ENCODE measurements around the gene SLC35B2. TPM values are rescaled to one million over a fixed set of nuclear protein-coding genes. Genes with fewer than 3 reads are reported as not detected.

The SLC35B2 gene
- polyA plus RNA-seq, 3 donors from 2014 or later = 64.1 to 119 (median 69.1) TPM

GRCh38 chr6:44269178-44269920 is 12.0 kb upstream of the SLC35B2 start:
- H3K27me3 Mint-ChIP-seq (ENCODE audit: low read depth in 3 of 3) = peaks cover 9 to 30% (median 30%) of the 10 kb centered on the region in 3 donors
- H3K4me1 Mint-ChIP-seq = peaks cover 21 to 25% of the 10 kb centered on the region in 2 donors
- peaks cover 0 to under 1% (median 0%) of the 10 kb centered on the region in 3 donors for H3K36me3 Mint-ChIP-seq
- peak overlapping the region; percentile 25 to 60 (median 52) for H3K4me3 Mint-ChIP-seq
- no peak overlapping the region for H3K27ac Mint-ChIP-seq
- H3K9me3 Mint-ChIP-seq = no peaks in the 10 kb centered on the region
- no peak for DNase-seq

- peak overlapping the region in 1 of 5 donors; percentile 18 for H3K4me3 Mint-ChIP-seq
- H3K9me3 Mint-ChIP-seq = peaks cover 0 to 2% (median 0%) of the 10 kb centered on the region in 6 donors
- H3K4me1 Mint-ChIP-seq = peaks cover 31 to 37% of the 10 kb centered on the region in 2 donors
- no peaks in the 10 kb centered on the region for H3K36me3 Mint-ChIP-seq
- peak overlapping the region in 3 of 6 donors; percentile 36 to 61 (median 58) for H3K27ac Mint-ChIP-seq
- DNase-seq = peak; percentile 48 to 52 (median 49)
- H3K27me3 Mint-ChIP-seq (ENCODE audit: low read depth in 3 of 3) = peaks cover 9 to 30% (median 21%) of the 10 kb centered on the region in 3 donors
Observed at GRCh38 chr6:44268095-44268628, 10.8 kb upstream of the SLC35B2 start.

GRCh38 chr6:44267252-44267651 is 9.9 kb upstream of the SLC35B2 start:
- Mint-ChIP-seq H3K27me3 (ENCODE audit: low read depth in 3 of 3) (peaks cover 9 to 24% (median 18%) of the 10 kb centered on the region in 3 donors), H3K27ac (peak overlapping the region; percentile 78 to 95 (median 92)), H3K4me3 (no peak overlapping the region), H3K4me1 (peaks cover 40 to 46% of the 10 kb centered on the region in 2 donors), H3K9me3 (peaks cover 0 to 2% (median 0%) of the 10 kb centered on the region in 6 donors), H3K36me3 (no peaks in the 10 kb centered on the region)
- DNase-seq = no peak

GRCh38 chr6:44266347-44266746 is 9.0 kb upstream of the SLC35B2 start:
- Mint-ChIP-seq H3K27me3 (ENCODE audit: low read depth in 3 of 3) (peaks cover 4 to 21% (median 14%) of the 10 kb centered on the region in 3 donors), H3K27ac (peak overlapping the region; percentile 78 to 95 (median 92)), H3K4me3 (peak overlapping the region; percentile 89 to 95 (median 92)), H3K4me1 (peaks cover 39 to 47% of the 10 kb centered on the region in 2 donors), H3K36me3 (no peaks in the 10 kb centered on the region), H3K9me3 (peaks cover 0 to 2% (median 0%) of the 10 kb centered on the region in 6 donors)
- no peak for DNase-seq

GRCh38 chr6:44265722-44266233 is 8.4 kb upstream of the SLC35B2 start:
- H3K36me3 Mint-ChIP-seq = peaks cover 4 to 5% (median 5%) of the 10 kb centered on the region in 3 donors
- H3K27ac Mint-ChIP-seq = peak overlapping the region; percentile 78 to 95 (median 94)
- H3K27me3 Mint-ChIP-seq (ENCODE audit: low read depth in 3 of 3) = peaks cover 0 to 18% (median 11%) of the 10 kb centered on the region in 3 donors
- H3K9me3 Mint-ChIP-seq = peaks cover 0 to 2% (median 0%) of the 10 kb centered on the region in 6 donors
- no peak for DNase-seq
- peak overlapping the region; percentile 89 to 95 (median 92) for H3K4me3 Mint-ChIP-seq
- peaks cover 41 to 48% of the 10 kb centered on the region in 2 donors for H3K4me1 Mint-ChIP-seq

- Mint-ChIP-seq H3K27me3 (ENCODE audit: low read depth in 3 of 3) (peaks cover 0 to 20% (median 11%) of the 10 kb centered on the region in 3 donors), H3K4me1 (peaks cover 42 to 48% of the 10 kb centered on the region in 2 donors), H3K4me3 (peak within 1 kb of the TSS; percentile 89 to 95 (median 92)), H3K9me3 (peaks cover 0 to 2% (median 0%) of the 10 kb centered on the region in 6 donors), H3K36me3 (peaks cover 5 to 8% (median 6%) of the 10 kb centered on the region in 3 donors), H3K27ac (peak within 1 kb of the TSS; percentile 85 to 97 (median 95))
- DNase-seq = peak; percentile 94 to 96 (median 95)
Observed at GRCh38 chr6:44265007-44265721, 7.8 kb upstream of the SLC35B2 start, which contains the start of gene NFKBIE. TSS of gene NFKBIE (minus strand) at chr6:44265551. CDS start at chr6:44265346, 205 bp downstream.

GRCh38 chr6:44264154-44265006 is 7.1 kb upstream of the SLC35B2 start:
- peaks cover 42% of the 10 kb centered on the region in 2 donors for H3K4me1 Mint-ChIP-seq
- peak in 2 of 3 donors; percentile 31 to 40 for DNase-seq
- H3K27me3 Mint-ChIP-seq (ENCODE audit: low read depth in 3 of 3) = peaks cover 0 to 20% (median 5%) of the 10 kb centered on the region in 3 donors
- peaks cover 5 to 8% (median 6%) of the 10 kb centered on the region in 3 donors for H3K36me3 Mint-ChIP-seq
- H3K9me3 Mint-ChIP-seq = peaks cover 0 to 2% (median 0%) of the 10 kb centered on the region in 6 donors
- H3K4me3 Mint-ChIP-seq = peak overlapping the region; percentile 89 to 95 (median 92)
- H3K27ac Mint-ChIP-seq = peak overlapping the region; percentile 85 to 97 (median 95)

- Mint-ChIP-seq H3K4me3 (peak overlapping the region; percentile 89 to 95 (median 92)), H3K27ac (peak overlapping the region; percentile 85 to 97 (median 95)), H3K27me3 (ENCODE audit: low read depth in 3 of 3) (peaks cover 0 to 19% (median 3%) of the 10 kb centered on the region in 3 donors), H3K36me3 (peaks cover 6 to 11% (median 8%) of the 10 kb centered on the region in 3 donors), H3K4me1 (peaks cover 43 to 45% of the 10 kb centered on the region in 2 donors), H3K9me3 (peaks cover 0 to 2% (median 0%) of the 10 kb centered on the region in 6 donors)
- DNase-seq = peak in 2 of 3 donors; percentile 25 to 47
Observed at GRCh38 chr6:44263354-44264100, 6.2 kb upstream of the SLC35B2 start.

GRCh38 chr6:44262467-44263353 is 5.4 kb upstream of the SLC35B2 start:
- peaks cover 50 to 53% of the 10 kb centered on the region in 2 donors for H3K4me1 Mint-ChIP-seq
- H3K4me3 Mint-ChIP-seq = peak overlapping the region; percentile 89 to 95 (median 92)
- H3K9me3 Mint-ChIP-seq = peaks cover 0 to 4% (median 0%) of the 10 kb centered on the region in 6 donors
- H3K36me3 Mint-ChIP-seq = peaks cover 6 to 11% (median 8%) of the 10 kb centered on the region in 3 donors
- peak overlapping the region in 5 of 6 donors; percentile 93 to 97 (median 95) for H3K27ac Mint-ChIP-seq
- DNase-seq = no peak
- H3K27me3 Mint-ChIP-seq (ENCODE audit: low read depth in 3 of 3) = peaks cover 6 to 27% (median 9%) of the 10 kb centered on the region in 3 donors

GRCh38 chr6:44261581-44261980 is 4.3 kb upstream of the SLC35B2 start:
- Mint-ChIP-seq H3K27me3 (ENCODE audit: low read depth in 3 of 3) (peaks cover 8 to 31% (median 13%) of the 10 kb centered on the region in 3 donors), H3K9me3 (peaks cover 0 to 4% (median 0%) of the 10 kb centered on the region in 6 donors), H3K27ac (peak overlapping the region in 2 of 6 donors; percentile 7 to 8), H3K4me1 (peaks cover 50 to 59% of the 10 kb centered on the region in 2 donors), H3K4me3 (no peak overlapping the region), H3K36me3 (peaks cover 6 to 11% (median 8%) of the 10 kb centered on the region in 3 donors)
- no peak for DNase-seq
